ENCODE measurements around the gene FSTL3.
A peak's percentile ranks its signal among the peaks of the same experiment; 100 is the strongest.
"Not testable (repeated sequence)": the region's sequence is repeated elsewhere in the genome, so short reads cannot be mapped to it uniquely, and the experiment has no call there.

Gene FSTL3

GRCh38 chr19:682678-683320 is 6.6 kb downstream of the FSTL3 start:
- no peak for DNase-seq

- DNase-seq: no peak
Observed at GRCh38 chr19:685454-685931, 9.3 kb downstream of the FSTL3 start.

- DNase-seq: no peak
Observed at GRCh38 chr19:686589-687297, 10.6 kb downstream of the FSTL3 start.

- DNase-seq: no peak
Observed at GRCh38 chr19:687569-688166, 11.5 kb downstream of the FSTL3 start.

GRCh38 chr19:688214-688613 is 12.0 kb downstream of the FSTL3 start:
- no peak for DNase-seq

- DNase-seq: no peak
Observed at GRCh38 chr19:688992-689391, 12.8 kb downstream of the FSTL3 start.

GRCh38 chr19:690203-690602 is 14.0 kb downstream of the FSTL3 start:
- no peak for DNase-seq

GRCh38 chr19:694481-695351 is 18.5 kb downstream of the FSTL3 start:
- DNase-seq: no peak

- DNase-seq: no peak
Observed at GRCh38 chr19:695352-695949, 19.3 kb downstream of the FSTL3 start, which contains the start of gene PRSS57. Gene PRSS57 (minus strand): TSS chr19:695452. CDS start chr19:695430, 22 bp downstream.

GRCh38 chr19:698529-698928 is 22.3 kb downstream of the FSTL3 start:
- DNase-seq: not testable (repeated sequence)

GRCh38 chr19:699885-700284 is 23.7 kb downstream of the FSTL3 start:
- not testable (repeated sequence) for DNase-seq

GRCh38 chr19:702847-703246 is 26.7 kb downstream of the FSTL3 start:
- not testable (repeated sequence) for DNase-seq

- no peak for DNase-seq
Observed at GRCh38 chr19:703329-703650, 27.1 kb downstream of the FSTL3 start.

GRCh38 chr19:703651-704446 is 27.7 kb downstream of the FSTL3 start:
- peak; percentile 91 to 92 for DNase-seq

- no peak for DNase-seq
Observed at GRCh38 chr19:704447-704741, 28.2 kb downstream of the FSTL3 start.

GRCh38 chr19:708154-709143 is 32.3 kb downstream of the FSTL3 start, which contains the start of gene PALM:
Gene PALM (plus strand): TSS chr19:708935. CDS start chr19:709147, 212 bp downstream.
- no peak for DNase-seq

GRCh38 chr19:709196-709964 is 33.2 kb downstream of the FSTL3 start:
- DNase-seq: no peak

- no peak for DNase-seq
Observed at GRCh38 chr19:709965-710571, 33.9 kb downstream of the FSTL3 start.

- DNase-seq: no peak
Observed at GRCh38 chr19:710767-711166, 34.6 kb downstream of the FSTL3 start.

Measured in AML-193 (cell line).